ENCODE measurements around the gene ENTHD1.
"Not testable (repeated sequence)": the region's sequence is repeated elsewhere in the genome, so short reads cannot be mapped to it uniquely, and the experiment has no call there.

ENTHD1 gene

DNA sequence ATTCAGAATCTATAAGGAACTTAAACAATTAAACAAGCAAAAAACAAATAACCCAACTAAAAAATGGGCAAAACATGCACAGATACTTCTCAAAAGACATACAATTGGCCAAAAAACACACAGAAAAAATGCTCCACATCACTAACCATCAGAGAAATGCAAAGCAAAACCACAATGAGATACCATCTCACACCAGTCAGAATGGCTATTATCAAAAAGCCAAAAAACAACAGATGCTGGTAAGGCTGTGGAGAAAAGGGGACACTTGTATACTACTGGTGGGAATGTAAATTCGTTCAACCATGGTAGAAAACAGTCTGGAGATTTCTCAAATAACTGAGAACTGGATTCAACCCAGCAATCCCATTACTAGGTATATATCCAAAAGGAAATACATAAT, 24.8 kb downstream of the ENTHD1 start:
- no peak for TF ChIP-seq CTCF (IDR thresholded peaks at IDR 0.05; ENCODE audit: insufficient read depth, missing control alignments)

DNA sequence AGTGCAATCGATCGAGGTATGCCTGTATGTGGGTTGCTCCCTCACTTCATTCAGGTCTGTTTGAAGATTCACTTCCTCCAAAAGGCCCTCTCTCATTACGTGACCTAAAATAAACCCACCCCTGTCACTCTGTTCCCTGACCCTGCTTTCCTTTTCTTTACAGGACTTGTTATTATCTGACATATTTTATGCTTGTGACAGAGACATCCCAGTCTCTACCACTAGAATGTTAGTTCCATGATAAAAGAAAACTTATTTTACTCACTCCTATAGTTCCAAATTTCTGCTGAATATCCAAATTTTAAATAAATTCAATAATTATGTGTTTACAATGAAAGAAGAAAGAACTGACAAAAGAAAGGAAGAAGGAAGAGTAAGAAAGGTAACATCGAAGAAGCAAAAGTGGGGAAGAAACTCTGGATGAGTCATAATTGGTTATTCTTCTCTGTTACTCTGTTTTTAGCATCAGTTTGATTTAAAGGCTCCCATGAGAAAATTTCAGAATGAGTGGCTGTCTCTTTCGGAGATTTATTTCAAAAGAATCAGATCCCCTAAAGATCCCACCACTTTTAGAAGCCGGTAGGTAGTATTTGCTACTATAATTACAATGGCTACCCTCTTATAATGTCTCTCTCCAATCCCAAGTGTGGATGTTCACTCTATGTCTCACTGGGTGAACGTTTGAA, 33.5 kb downstream of the ENTHD1 start:
- FAIRE-seq: no peak

More for the DNA sequence above, 24.8 kb downstream of the ENTHD1 start:
- no peak for FAIRE-seq
- no peak for DNase-seq (ENCODE audit: insufficient read length, low spot score)

GRCh38 chr22:39856588-39856987, 37.0 kb downstream of the ENTHD1 start:
- DNase-seq (ENCODE audit: insufficient read length, low spot score): no peak
- FAIRE-seq: no peak
- TF ChIP-seq CTCF (IDR thresholded peaks at IDR 0.05; ENCODE audit: insufficient read depth, missing control alignments): no peak

More for the DNA sequence above, 33.5 kb downstream of the ENTHD1 start:
- no peak for TF ChIP-seq CTCF (IDR thresholded peaks at IDR 0.05; ENCODE audit: insufficient read depth, missing control alignments)
- no peak for DNase-seq (ENCODE audit: insufficient read length, low spot score)

GRCh38 chr22:39852799-39853198, 40.8 kb downstream of the ENTHD1 start:
- TF ChIP-seq CTCF (IDR thresholded peaks at IDR 0.05; ENCODE audit: insufficient read depth, missing control alignments): no peak
- DNase-seq (ENCODE audit: insufficient read length, low spot score) (no peak), FAIRE-seq (no peak)

DNA sequence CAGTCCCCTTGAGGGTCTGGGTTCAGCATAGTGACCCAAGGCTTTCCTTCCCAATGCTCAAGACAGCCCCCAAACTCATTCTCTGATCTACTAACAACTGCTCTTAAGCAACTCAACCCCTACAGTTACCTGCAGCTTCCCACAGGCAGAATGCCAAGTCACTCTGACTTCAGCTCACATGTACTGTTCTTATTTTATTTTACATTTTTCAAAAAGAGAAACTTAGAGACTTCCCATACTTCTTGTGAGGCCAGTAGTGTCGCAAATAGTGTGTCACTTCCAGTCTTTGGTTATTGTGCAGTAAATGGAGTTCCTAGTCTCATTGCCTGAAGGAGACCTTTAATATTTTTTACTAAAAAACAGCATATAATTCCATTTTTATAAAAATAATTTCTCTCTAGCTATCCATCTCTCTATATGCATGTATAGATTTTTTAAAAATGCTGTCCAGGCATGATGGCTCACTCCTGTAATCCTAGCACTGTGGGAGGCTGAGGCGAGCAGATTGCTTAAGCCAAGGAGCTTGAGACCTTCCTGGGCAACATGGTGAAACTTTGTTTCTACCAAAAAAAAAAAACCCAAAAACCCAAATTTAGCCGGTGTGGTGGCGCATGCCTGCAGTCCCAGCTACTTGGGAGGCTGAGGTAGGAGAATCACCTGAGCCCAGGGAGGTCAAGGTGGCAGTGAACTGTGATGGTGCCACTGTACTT, 41.8 kb downstream of the ENTHD1 start:
- no peak for TF ChIP-seq CTCF (IDR thresholded peaks at IDR 0.05; ENCODE audit: insufficient read depth, missing control alignments)
- DNase-seq (ENCODE audit: insufficient read length, low spot score): no peak
- FAIRE-seq: no peak

GRCh38 chr22:39847477-39847876, 46.1 kb downstream of the ENTHD1 start:
- FAIRE-seq (no peak), DNase-seq (ENCODE audit: insufficient read length, low spot score) (no peak)
- no peak for TF ChIP-seq CTCF (IDR thresholded peaks at IDR 0.05; ENCODE audit: insufficient read depth, missing control alignments)

DNA sequence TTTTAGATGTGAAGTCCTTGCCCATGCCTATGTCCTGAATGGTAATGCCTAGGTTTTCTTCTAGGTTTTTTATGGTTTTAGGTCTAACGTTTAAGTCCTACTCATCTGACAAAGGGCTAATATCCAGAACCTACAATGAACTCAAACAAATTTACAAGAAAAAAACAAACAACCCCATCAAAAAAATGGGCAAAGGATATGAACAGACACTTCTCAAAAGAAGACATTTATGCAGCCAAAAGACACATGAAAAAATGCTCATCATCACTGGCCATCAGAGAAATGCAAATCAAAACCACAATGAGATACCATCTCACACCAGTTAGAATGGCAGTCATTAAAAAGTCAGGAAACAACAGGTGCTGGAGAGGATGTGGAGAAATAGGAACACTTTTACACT, 47.0 kb downstream of the ENTHD1 start:
- FAIRE-seq; DNase-seq (ENCODE audit: insufficient read length, low spot score): not testable (repeated sequence)
